ENCODE results near the gene HAUS6.

DNA sequence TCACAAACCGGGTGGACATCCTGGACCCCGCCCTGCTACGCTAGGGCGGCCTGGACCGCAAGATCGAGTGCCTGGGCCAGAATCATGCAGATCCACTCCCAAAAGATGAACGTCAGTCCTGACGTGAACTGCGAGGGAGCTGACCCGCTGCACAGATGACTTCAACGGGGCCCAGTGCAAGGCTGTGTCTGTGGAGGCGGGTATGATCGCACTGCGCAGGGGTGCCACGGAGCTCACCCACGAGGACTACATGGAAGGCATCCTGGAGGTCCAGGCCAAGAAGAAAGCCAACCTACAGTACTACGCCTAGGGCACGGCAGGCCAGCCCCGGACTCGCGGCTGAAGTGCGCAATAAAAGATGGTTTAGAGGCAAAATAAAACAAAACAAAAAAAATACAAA is 74.9 kb downstream of the HAUS6 start:
- TF ChIP-seq, protein P1, sequence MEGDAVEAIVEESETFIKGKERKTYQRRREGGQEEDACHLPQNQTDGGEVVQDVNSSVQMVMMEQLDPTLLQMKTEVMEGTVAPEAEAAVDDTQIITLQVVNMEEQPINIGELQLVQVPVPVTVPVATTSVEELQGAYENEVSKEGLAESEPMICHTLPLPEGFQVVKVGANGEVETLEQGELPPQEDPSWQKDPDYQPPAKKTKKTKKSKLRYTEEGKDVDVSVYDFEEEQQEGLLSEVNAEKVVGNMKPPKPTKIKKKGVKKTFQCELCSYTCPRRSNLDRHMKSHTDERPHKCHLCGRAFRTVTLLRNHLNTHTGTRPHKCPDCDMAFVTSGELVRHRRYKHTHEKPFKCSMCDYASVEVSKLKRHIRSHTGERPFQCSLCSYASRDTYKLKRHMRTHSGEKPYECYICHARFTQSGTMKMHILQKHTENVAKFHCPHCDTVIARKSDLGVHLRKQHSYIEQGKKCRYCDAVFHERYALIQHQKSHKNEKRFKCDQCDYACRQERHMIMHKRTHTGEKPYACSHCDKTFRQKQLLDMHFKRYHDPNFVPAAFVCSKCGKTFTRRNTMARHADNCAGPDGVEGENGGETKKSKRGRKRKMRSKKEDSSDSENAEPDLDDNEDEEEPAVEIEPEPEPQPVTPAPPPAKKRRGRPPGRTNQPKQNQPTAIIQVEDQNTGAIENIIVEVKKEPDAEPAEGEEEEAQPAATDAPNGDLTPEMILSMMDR (IDR thresholded peaks at IDR 0.05) = no peak
- TF ChIP-seq POLR2A (IDR thresholded peaks at IDR 0.05) (no peak), EP300 (IDR thresholded peaks at IDR 0.05) (no peak), POLR2AphosphoS5 (IDR thresholded peaks at IDR 0.05) (no peak)
